Measurements from ENCODE around the gene ZNF778.
A peak's percentile ranks its signal among the peaks of the same experiment; 100 is the strongest.
"Not testable (repeated sequence)": the region's sequence is repeated elsewhere in the genome, so short reads cannot be mapped to it uniquely, and the experiment has no call there.

Gene ZNF778

GRCh38 chr16:89183463-89183862, 34.0 kb upstream of the ZNF778 start:
- DNase-seq (ENCODE audit: low spot score) = no peak

- DNase-seq (ENCODE audit: low spot score) = no peak
These were observed 33.4 kb upstream of the ZNF778 start for GRCh38 chr16:89183975-89184676.

GRCh38 chr16:89184677-89184932, 32.9 kb upstream of the ZNF778 start:
- DNase-seq (ENCODE audit: low spot score) = no peak

- DNase-seq (ENCODE audit: low spot score) = no peak
These were observed 32.3 kb upstream of the ZNF778 start for GRCh38 chr16:89184933-89185794.

- not testable (repeated sequence) for DNase-seq (ENCODE audit: low spot score)
These were observed 31.5 kb upstream of the ZNF778 start for GRCh38 chr16:89185887-89186592.

GRCh38 chr16:89186593-89187031, 30.9 kb upstream of the ZNF778 start:
- not testable (repeated sequence) for DNase-seq (ENCODE audit: low spot score)

GRCh38 chr16:89187032-89187769, 30.3 kb upstream of the ZNF778 start:
- no peak for DNase-seq (ENCODE audit: low spot score)

GRCh38 chr16:89187770-89188392, 29.6 kb upstream of the ZNF778 start:
- peak; percentile 2 for DNase-seq (ENCODE audit: low spot score)

GRCh38 chr16:89188471-89189357, 28.8 kb upstream of the ZNF778 start:
- DNase-seq (ENCODE audit: low spot score) = not testable (repeated sequence)

- DNase-seq (ENCODE audit: low spot score) = no peak
These were observed 28.0 kb upstream of the ZNF778 start for GRCh38 chr16:89189358-89190025.

GRCh38 chr16:89190150-89190958, 27.1 kb upstream of the ZNF778 start:
- DNase-seq (ENCODE audit: low spot score) = no peak

- no peak for DNase-seq (ENCODE audit: low spot score)
These were observed 26.2 kb upstream of the ZNF778 start for GRCh38 chr16:89191033-89191900.

GRCh38 chr16:89191901-89192185, 25.7 kb upstream of the ZNF778 start:
- no peak for DNase-seq (ENCODE audit: low spot score)

- DNase-seq (ENCODE audit: low spot score) = peak; percentile 84
These were observed 25.1 kb upstream of the ZNF778 start for GRCh38 chr16:89192186-89192955.

- peak; percentile 51 for DNase-seq (ENCODE audit: low spot score)
These were observed 24.4 kb upstream of the ZNF778 start for GRCh38 chr16:89192956-89193575.

- DNase-seq (ENCODE audit: low spot score) = no peak
These were observed 23.8 kb upstream of the ZNF778 start for GRCh38 chr16:89193576-89194293.
